ENCODE measurements around the gene TAAR2. TPM values are rescaled to one million over a fixed set of nuclear protein-coding genes. Genes with fewer than 3 reads are reported as not detected.

The TAAR2 gene
- total RNA-seq, 2 donors from 2014 or later, result not detected

- Histone ChIP-seq H3K27me3 (no peaks in the 10 kb centered on the region), H3K36me3 (no peaks in the 10 kb centered on the region), H3K27ac (no peak overlapping the region), H3K4me1 (no peaks in the 10 kb centered on the region), H3K4me3 (no peak overlapping the region), H3K9me3 (no peaks in the 10 kb centered on the region)
- DNase-seq (ENCODE audit: low spot score), result no peak
- TF ChIP-seq, protein P1, sequence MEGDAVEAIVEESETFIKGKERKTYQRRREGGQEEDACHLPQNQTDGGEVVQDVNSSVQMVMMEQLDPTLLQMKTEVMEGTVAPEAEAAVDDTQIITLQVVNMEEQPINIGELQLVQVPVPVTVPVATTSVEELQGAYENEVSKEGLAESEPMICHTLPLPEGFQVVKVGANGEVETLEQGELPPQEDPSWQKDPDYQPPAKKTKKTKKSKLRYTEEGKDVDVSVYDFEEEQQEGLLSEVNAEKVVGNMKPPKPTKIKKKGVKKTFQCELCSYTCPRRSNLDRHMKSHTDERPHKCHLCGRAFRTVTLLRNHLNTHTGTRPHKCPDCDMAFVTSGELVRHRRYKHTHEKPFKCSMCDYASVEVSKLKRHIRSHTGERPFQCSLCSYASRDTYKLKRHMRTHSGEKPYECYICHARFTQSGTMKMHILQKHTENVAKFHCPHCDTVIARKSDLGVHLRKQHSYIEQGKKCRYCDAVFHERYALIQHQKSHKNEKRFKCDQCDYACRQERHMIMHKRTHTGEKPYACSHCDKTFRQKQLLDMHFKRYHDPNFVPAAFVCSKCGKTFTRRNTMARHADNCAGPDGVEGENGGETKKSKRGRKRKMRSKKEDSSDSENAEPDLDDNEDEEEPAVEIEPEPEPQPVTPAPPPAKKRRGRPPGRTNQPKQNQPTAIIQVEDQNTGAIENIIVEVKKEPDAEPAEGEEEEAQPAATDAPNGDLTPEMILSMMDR (IDR thresholded peaks at IDR 0.05), result no peak
Observed at GRCh38 chr6:132633362-132633761, 9.3 kb upstream of the TAAR2 start.

DNA sequence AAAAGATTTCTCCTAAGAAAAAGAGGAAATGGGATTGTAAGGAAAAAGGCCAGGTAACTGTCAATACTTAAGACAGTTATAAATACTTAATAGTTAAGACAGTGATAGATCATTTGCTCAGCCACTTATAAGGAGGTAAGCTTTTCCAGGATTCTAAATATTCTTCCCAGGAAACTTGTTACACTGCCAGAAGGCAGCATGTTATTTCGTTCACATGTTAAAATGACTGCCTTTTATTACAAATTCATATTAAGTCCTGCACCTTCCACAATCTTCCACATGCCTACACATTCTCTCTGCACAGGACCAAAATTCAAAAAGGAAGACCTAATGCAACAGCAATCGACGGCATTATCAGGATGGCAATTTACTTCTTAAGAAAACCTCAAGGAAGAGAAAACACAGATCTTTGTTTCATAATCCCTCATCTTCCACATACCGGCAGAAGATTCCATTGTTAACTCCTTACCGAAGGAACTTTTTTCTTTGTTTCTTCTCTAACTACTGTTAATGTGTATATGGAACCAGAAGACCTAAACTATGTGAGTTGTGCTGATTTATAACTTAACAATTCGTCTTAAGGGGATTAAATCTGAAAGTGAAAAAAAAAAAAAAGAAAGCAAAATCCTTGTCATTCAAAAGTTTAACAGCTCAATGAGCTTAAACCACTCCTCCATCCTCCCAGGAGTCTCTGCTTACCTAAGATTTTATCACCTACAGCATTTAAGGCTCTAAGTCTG lies 799 bp downstream of the TAAR2 start:
- Histone ChIP-seq H3K4me1 (no peaks in the 10 kb centered on the region), H3K36me3 (no peaks in the 10 kb centered on the region), H3K4me3 (no peak overlapping the region), H3K27ac (no peak overlapping the region), H3K27me3 (no peaks in the 10 kb centered on the region), H3K9me3 (peaks cover 0 to 5% of the 10 kb centered on the region in 2 donors)
- no peak for DNase-seq (ENCODE audit: low spot score)
- TF ChIP-seq, protein P1 (IDR thresholded peaks at IDR 0.05), result no peak

DNA sequence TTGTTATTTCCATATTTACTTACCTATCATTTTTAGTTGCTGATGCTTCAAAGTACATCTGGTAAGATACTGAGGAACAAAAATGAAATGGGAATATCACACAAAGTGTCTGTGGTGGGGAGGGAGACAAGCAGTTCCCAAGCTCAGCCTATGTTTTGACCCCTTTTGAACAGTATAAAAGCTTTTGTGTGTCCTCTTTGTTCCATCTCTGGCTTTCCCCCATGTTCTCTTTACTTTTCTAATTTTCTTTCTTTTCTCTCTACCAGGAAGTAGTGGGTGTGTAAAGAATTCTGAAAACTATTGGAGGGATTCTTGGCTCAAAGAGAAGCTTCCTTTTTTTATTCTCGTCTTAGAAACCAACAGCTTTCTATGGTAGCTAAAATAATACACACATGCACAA lies 7.4 kb downstream of the TAAR2 start:
- H3K4me3 ChIP-seq, result no peak overlapping the region
- TF ChIP-seq, protein P1 (IDR thresholded peaks at IDR 0.05), result no peak
- no peaks in the 10 kb centered on the region for H3K36me3 ChIP-seq
- no peak for DNase-seq (ENCODE audit: low spot score)
- no peak overlapping the region for H3K27ac ChIP-seq
- H3K9me3 ChIP-seq, result no peaks in the 10 kb centered on the region
- no peaks in the 10 kb centered on the region for H3K4me1 ChIP-seq
- H3K27me3 ChIP-seq, result no peaks in the 10 kb centered on the region

DNA sequence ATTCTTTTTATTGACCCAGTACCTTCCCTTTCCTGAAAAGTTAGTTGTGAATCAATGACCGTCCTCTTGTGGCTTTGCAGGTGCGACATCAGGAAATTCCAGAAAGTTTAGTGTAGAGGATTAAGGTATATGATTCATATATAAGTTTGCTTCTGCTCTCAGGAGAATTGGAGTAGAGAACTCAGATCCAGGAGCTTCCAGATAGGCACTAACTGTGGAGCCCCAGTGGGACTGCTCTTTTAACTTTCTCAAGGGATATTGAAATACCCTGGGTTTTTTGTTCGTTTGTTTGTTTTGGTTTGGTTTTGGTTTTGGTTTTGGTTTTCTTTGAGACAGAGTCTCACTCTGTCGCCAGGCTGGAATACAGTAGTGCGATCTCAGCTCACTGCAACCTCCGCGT lies 9.5 kb downstream of the TAAR2 start:
- Histone ChIP-seq H3K4me3 (no peak overlapping the region), H3K36me3 (no peaks in the 10 kb centered on the region), H3K27ac (no peak overlapping the region), H3K9me3 (no peaks in the 10 kb centered on the region), H3K4me1 (no peaks in the 10 kb centered on the region), H3K27me3 (no peaks in the 10 kb centered on the region)
- no peak for DNase-seq (ENCODE audit: low spot score)
- TF ChIP-seq, protein P1 (IDR thresholded peaks at IDR 0.05), result no peak

DNA sequence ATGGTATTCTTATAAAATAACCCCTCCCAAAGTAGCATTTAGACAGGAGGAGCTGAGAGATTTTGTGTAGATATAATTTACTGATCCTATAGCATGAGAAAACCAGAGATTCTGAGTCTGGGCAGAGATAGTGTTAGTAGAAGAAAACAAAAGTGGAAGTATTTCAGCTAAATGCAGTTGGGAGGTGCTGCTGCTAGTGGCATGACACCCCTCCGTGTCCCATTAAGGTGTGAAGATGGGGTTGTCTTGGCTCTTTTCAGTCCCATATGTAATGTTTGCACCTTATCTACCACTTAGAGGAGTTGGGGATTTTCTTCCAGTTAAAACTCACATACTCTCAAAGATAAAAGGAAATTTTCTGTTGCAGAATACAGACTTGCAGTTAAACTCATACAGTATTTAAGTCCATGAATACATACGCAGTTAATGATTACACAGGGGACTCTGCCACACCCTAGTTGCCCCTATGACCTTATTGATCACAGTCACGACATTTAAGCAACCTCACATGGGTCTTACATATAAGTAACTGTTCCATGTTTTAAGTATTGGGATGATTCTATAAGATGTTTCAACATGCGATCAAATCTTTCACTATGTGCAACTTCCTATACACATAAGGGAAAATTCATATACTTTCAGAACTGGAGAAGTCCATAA lies 11.5 kb downstream of the TAAR2 start:
- Histone ChIP-seq H3K4me1 (no peaks in the 10 kb centered on the region), H3K9me3 (no peaks in the 10 kb centered on the region), H3K36me3 (no peaks in the 10 kb centered on the region), H3K4me3 (no peak overlapping the region), H3K27ac (no peak overlapping the region), H3K27me3 (no peaks in the 10 kb centered on the region)
- no peak for DNase-seq (ENCODE audit: low spot score)
- TF ChIP-seq, protein P1 (IDR thresholded peaks at IDR 0.05), result no peak

All from right atrium auricular region (tissue), 2 donors.